Brain pericyte (primary cell): ENCODE measurements around the gene EZR.

ENCODE experiments used
- DNase-seq: peaks from one replicate; pipeline ENCODE4 v3.0.0-alpha.2; 2012; ENCODE audit warnings: low read depth, low spot score

Gene EZR

GRCh38 chr6:158729906-158730540, 89.1 kb downstream of the EZR start:
- no peak for DNase-seq

- no peak for DNase-seq
Observed at GRCh38 chr6:158725704-158726103, 93.5 kb downstream of the EZR start.

GRCh38 chr6:158722176-158722729, 96.9 kb downstream of the EZR start:
- DNase-seq, result no peak

GRCh38 chr6:158718461-158719046, 100.6 kb downstream of the EZR start:
- DNase-seq, result no peak

GRCh38 chr6:158717341-158718330, 101.5 kb downstream of the EZR start:
- no peak for DNase-seq
